A549 (cell line): ENCODE measurements around the gene PIK3R6. TPM values are rescaled to one million over a fixed set of nuclear protein-coding genes. Genes with fewer than 3 reads are reported as not detected.

Experiments
- ATAC-seq, 2 experiments: fragments of 200-7000 bp in 1 of 2; fragments of >200 bp in 1 of 2; cut with Nextera tagmentation in 1 of 2; cut with Tn5 transposase in 1 of 2; 3 replicates each; pipeline versions ENCODE4 v1.8.0 to v1.9.1; 2018 to 2020; ENCODE audit warnings: mild to moderate bottlenecking in 1 of 2, moderate library complexity in 1 of 2
- CTCF ChIA-PET: fragments of 300-600 bp; sonication (Branson Sonifier 250); formaldehyde crosslinking; extraction: SDS; loops from one replicate; lab custom pipeline; 2021; ENCODE audit warnings: antibody characterized with exemption, inconsistent platforms; lab: Yijun Ruan, JAX
- POLR2A ChIA-PET: fragments of 350-600 bp; formaldehyde crosslinking; extraction: SDS; loops from one replicate; lab custom pipeline; 2021; ENCODE audit warnings: antibody characterized with exemption, inconsistent platforms; lab: Yijun Ruan, JAX
- DNase-seq, 2 experiments: peaks; one replicate each; pipeline versions ENCODE4 v3.0.0 to v3.0.0-alpha.2; 2011 to 2016; ENCODE audit warnings: low read depth in 1 of 2, low spot score in 1 of 2
- FAIRE-seq: peaks from 2 replicates; lab custom pipeline; 2011; peaks lifted over from hg19 to GRCh38; lab: Jason Lieb, UNC
- H3K27ac ChIP-seq, 2 experiments: fragments of >200 bp; sonication (Bioruptor Twin); formaldehyde crosslinking; 3 replicates each; pipeline ENCODE4 v1.5.1; 2016 to 2017
- H3K4me1 ChIP-seq: fragments of >200 bp; sonication (Bioruptor Twin); formaldehyde crosslinking; 3 replicates; pipeline ENCODE4 v1.6.1; 2016
- H3K4me2 ChIP-seq: fragments of >200 bp; sonication (Bioruptor Twin); formaldehyde crosslinking; 3 replicates; pipeline ENCODE4 v1.6.1; 2016
- H3K4me3 ChIP-seq: fragments of >200 bp; sonication (Bioruptor Twin); formaldehyde crosslinking; 3 replicates; pipeline ENCODE4 v1.5.1; 2016
- H3K9me3 ChIP-seq: fragments of >200 bp; sonication (Bioruptor Twin); formaldehyde crosslinking; 3 replicates; pipeline ENCODE4 v1.6.1; 2016
- CBX2 ChIP-seq: fragments of 200-600 bp; sonication (generic); IDR thresholded peaks from 2 replicates; pipeline ENCODE4 v1.6.1; 2016; ENCODE audit warnings: low read depth, mild to moderate bottlenecking, borderline replicate concordance
- CBX8 ChIP-seq: fragments of 200-600 bp; sonication (generic); IDR thresholded peaks from 2 replicates; pipeline ENCODE4 v1.6.1; 2016
- CHD4 ChIP-seq: fragments of 200-600 bp; sonication (generic); IDR thresholded peaks from 2 replicates; pipeline ENCODE4 v1.6.1; 2016; ENCODE audit warnings: antibody characterized with exemption, mild to moderate bottlenecking, borderline replicate concordance
- EP300 ChIP-seq, 2 experiments: fragments of >200 bp; sonication (Bioruptor Twin); formaldehyde crosslinking; IDR thresholded peaks; 2 replicates in 1 of 2; 3 replicates in 1 of 2; pipeline ENCODE4 v1.6.1; 2016 to 2017
- ESRRA ChIP-seq: fragments of 150-350 bp; IDR thresholded peaks from 2 replicates; pipeline ENCODE4 v1.6.1; 2014; ENCODE audit warnings: mild to moderate bottlenecking, low read length, borderline replicate concordance
- FOSB ChIP-seq: fragments of 250-450 bp; sonication (Bioruptor Pico); IDR thresholded peaks from 2 replicates; pipeline ENCODE4 v1.5.0; 2020; ENCODE audit warnings: mild to moderate bottlenecking, moderate library complexity
- FOXS1 ChIP-seq: fragments of 250-450 bp; sonication (Bioruptor Pico); IDR thresholded peaks from 2 replicates; pipeline ENCODE4 v1.5.0; 2020; ENCODE audit warnings: mild to moderate bottlenecking, moderate library complexity
- GATA3 ChIP-seq: IDR thresholded peaks from 2 replicates; pipeline ENCODE4 v1.6.1; 2012; ENCODE audit warnings: borderline replicate concordance
- HEYL ChIP-seq: fragments of 250-450 bp; sonication (Bioruptor Pico); IDR thresholded peaks from 2 replicates; pipeline ENCODE4 v1.8.0; 2021; ENCODE audit warnings: mild to moderate bottlenecking, moderate library complexity
- HMGXB4 ChIP-seq: fragments of 250-450 bp; sonication (Bioruptor Pico); IDR thresholded peaks from 2 replicates; pipeline ENCODE4 v1.5.0; 2021; ENCODE audit warnings: mild to moderate bottlenecking, moderate library complexity, borderline replicate concordance
- HOXB5 ChIP-seq: fragments of 250-450 bp; sonication (Bioruptor Pico); IDR thresholded peaks from 2 replicates; pipeline ENCODE4 v1.5.0; 2020; ENCODE audit warnings: mild to moderate bottlenecking, moderate library complexity
- JUNB ChIP-seq: fragments of >200 bp; sonication (Bioruptor Twin); formaldehyde crosslinking; IDR thresholded peaks from 2 replicates; pipeline ENCODE4 v1.6.1; 2016
- MAZ ChIP-seq: fragments of 150-350 bp; IDR thresholded peaks from 2 replicates; pipeline ENCODE4 v1.6.1; 2014; ENCODE audit warnings: antibody characterized with exemption, low read depth, low read length, borderline replicate concordance
- NFE2L2 ChIP-seq: fragments of 150-350 bp; conservative IDR thresholded peaks from 2 replicates; pipeline ENCODE4 v1.6.1; 2014; ENCODE audit warnings: low read length
- NPAS2 ChIP-seq: fragments of 250-450 bp; sonication (Bioruptor Pico); IDR thresholded peaks from 2 replicates; pipeline ENCODE4 v1.8.0; 2022; ENCODE audit warnings: mild to moderate bottlenecking, moderate library complexity, borderline replicate concordance
- RARB ChIP-seq: fragments of 250-450 bp; sonication (Bioruptor Pico); IDR thresholded peaks from 2 replicates; pipeline ENCODE4 v1.8.0; 2021; ENCODE audit warnings: mild to moderate bottlenecking, moderate library complexity
- SMC3 ChIP-seq: fragments of >200 bp; sonication (Bioruptor Twin); formaldehyde crosslinking; IDR thresholded peaks from 3 replicates; pipeline ENCODE4 v1.6.1; 2018; ENCODE audit warnings: inconsistent platforms
- TFCP2L1 ChIP-seq: fragments of 250-450 bp; sonication (Bioruptor Pico); IDR thresholded peaks from 2 replicates; pipeline ENCODE4 v1.5.0; 2021; ENCODE audit warnings: mild to moderate bottlenecking
- USF2 ChIP-seq: fragments of 450-650 bp; IDR thresholded peaks from 2 replicates; pipeline ENCODE4 v1.6.1; 2014; ENCODE audit warnings: antibody characterized with exemption
- WGBS: methylation state at CpG from one replicate; pipeline ENCODE4 v1.1.6; 2017; ENCODE audit errors: missing lambda C conversion rate; 5-methylcytosine and 5-hydroxymethylcytosine counted together
- polyA plus RNA-seq, 4 experiments: library from polyadenylated mRNA; depleted of rRNA in 3 of 4; stranded (reverse); fragments of >200 nt; fragmentation: RNase III in 1 of 4; extraction: RNeasy Plus Mini Kit Qiagen cat#74134 plus additional on column Dnase treatment in 1 of 4; gene quantifications; 2 replicates in 3 of 4; 3 replicates in 1 of 4; pipeline ENCODE4 v1.2.3, GENCODE V29; 2011 to 2017
- TF ChIP-seq, protein P1 (sequence below): fragments of >200 bp; sonication (Bioruptor Twin); formaldehyde crosslinking; IDR thresholded peaks from 3 replicates; pipeline ENCODE4 v1.5.1; 2016
- TF ChIP-seq, protein P2 (sequence below): fragments of 150-350 bp; IDR thresholded peaks from 2 replicates; pipeline ENCODE4 v1.6.1; 2014; ENCODE audit warnings: low read depth, mild to moderate bottlenecking, low read length
- TF ChIP-seq, protein P3 (sequence below): fragments of 200-600 bp; sonication (generic); IDR thresholded peaks from 2 replicates; pipeline ENCODE4 v1.6.1; 2016; ENCODE audit warnings: antibody characterized with exemption, mild to moderate bottlenecking, moderate library complexity
- TF ChIP-seq, protein P4 (sequence below): IDR thresholded peaks from 2 replicates; pipeline ENCODE4 v1.6.1; 2012; ENCODE audit warnings: low read depth, borderline replicate concordance

PIK3R6 gene
- polyA plus RNA-seq, 2 of the 4 experiments (the other 2 are of a cell fraction), result not detected

- 18% methylated on average over 8 of the region's 8 CpGs for WGBS
- ChIA-PET CTCF (interaction anchor here (0.6 to 9.5 kb wide), 3 partner anchors 20 to 372 kb away, joined by 3 to 58 read pairs (median 9); no protein-coding TSS in a partner anchor), POLR2A (no interaction called here)
- FAIRE-seq (no peak), ATAC-seq (no peak), DNase-seq (no peak)
- H3K4me1 ChIP-seq, result no peaks in the 10 kb centered on the region
- H3K4me3 ChIP-seq, result no peak overlapping the region
- H3K27ac ChIP-seq, result no peak overlapping the region
- H3K4me2 ChIP-seq, result no peak overlapping the region
- no peak for TF ChIP-seq ESRRA
- no peak for TF ChIP-seq SMC3
- no peak for TF ChIP-seq FOSB (CRISPR knock-in tag)
- no peak for TF ChIP-seq GATA3
- no peak for TF ChIP-seq USF2
- H3K9me3 ChIP-seq, result peaks cover 36% of the 10 kb centered on the region
Measured at GRCh38 chr17:8914554-8914953, 47.1 kb upstream of the PIK3R6 start.

DNA sequence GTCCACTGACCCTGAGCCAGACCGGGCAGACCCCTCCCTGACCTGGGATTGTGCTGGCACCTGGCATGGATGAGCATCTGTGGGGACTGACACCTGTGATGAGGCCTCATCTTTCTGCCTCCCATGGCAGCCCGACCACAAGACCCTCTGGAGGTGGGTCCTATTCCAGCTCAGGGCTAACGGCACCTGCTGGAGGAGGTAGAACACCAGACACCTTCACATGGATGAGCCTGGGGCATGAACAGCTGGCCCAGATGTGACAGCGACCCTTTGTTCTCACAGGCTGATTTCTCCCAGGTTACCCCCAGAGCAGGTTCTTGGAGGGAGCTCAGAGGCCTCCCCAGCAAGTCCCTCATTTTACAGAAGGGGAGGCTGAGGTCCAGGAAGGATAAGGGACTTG, 46.4 kb upstream of the PIK3R6 start:
- H3K4me1 ChIP-seq, result no peaks in the 10 kb centered on the region

DNA sequence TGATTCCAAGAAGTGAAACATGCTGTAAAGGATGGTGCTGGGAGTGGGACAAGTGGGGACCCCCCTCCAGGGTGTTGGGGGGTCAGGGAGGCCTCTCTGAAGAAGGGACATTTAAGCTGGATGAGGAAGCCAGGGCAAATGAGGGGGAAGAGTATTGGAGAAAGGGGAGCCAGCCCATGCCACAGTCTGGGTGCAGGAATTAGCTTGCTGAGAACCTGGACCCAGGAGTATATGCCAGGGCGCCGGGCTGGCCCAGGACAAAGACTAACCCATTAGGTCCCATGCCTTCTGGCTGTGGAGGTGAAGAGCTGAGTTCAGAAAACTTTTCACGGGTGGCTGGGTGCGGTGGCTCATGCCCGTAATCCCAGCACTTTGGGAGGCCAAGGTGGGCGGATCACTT, 45.6 kb upstream of the PIK3R6 start:
- no peak overlapping the region for H3K27ac ChIP-seq
- ATAC-seq (no peak), FAIRE-seq (no peak), DNase-seq (no peak)
- POLR2A ChIA-PET, result no interaction called here
- H3K4me1 ChIP-seq, result no peaks in the 10 kb centered on the region
- no peak overlapping the region for H3K4me3 ChIP-seq
- CTCF ChIA-PET, result interaction anchor here (1.6 to 9.5 kb wide), 2 partner anchors 14 to 18 kb away, joined by 7 to 58 read pairs; no protein-coding TSS in a partner anchor
- 52% methylated on average over 6 of the region's 6 CpGs for WGBS
- no peak overlapping the region for H3K4me2 ChIP-seq
- H3K9me3 ChIP-seq, result peaks cover 22% of the 10 kb centered on the region
- TF ChIP-seq CHD4 (no peak), NFE2L2 (no peak), FOXS1 (CRISPR knock-in tag) (no peak), JUNB (no peak), USF2 (no peak), HEYL (no peak), TFCP2L1 (CRISPR knock-in tag) (no peak), CBX2 (no peak), RARB (no peak), EP300 (IDR thresholded peaks at IDR 0.05) (no peak), MAZ (no peak), CBX8 (no peak), HMGXB4 (CRISPR knock-in tag) (no peak), HOXB5 (CRISPR knock-in tag) (no peak)
- TF ChIP-seq, protein P1, sequence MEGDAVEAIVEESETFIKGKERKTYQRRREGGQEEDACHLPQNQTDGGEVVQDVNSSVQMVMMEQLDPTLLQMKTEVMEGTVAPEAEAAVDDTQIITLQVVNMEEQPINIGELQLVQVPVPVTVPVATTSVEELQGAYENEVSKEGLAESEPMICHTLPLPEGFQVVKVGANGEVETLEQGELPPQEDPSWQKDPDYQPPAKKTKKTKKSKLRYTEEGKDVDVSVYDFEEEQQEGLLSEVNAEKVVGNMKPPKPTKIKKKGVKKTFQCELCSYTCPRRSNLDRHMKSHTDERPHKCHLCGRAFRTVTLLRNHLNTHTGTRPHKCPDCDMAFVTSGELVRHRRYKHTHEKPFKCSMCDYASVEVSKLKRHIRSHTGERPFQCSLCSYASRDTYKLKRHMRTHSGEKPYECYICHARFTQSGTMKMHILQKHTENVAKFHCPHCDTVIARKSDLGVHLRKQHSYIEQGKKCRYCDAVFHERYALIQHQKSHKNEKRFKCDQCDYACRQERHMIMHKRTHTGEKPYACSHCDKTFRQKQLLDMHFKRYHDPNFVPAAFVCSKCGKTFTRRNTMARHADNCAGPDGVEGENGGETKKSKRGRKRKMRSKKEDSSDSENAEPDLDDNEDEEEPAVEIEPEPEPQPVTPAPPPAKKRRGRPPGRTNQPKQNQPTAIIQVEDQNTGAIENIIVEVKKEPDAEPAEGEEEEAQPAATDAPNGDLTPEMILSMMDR, result no peak
- TF ChIP-seq, protein P2, sequence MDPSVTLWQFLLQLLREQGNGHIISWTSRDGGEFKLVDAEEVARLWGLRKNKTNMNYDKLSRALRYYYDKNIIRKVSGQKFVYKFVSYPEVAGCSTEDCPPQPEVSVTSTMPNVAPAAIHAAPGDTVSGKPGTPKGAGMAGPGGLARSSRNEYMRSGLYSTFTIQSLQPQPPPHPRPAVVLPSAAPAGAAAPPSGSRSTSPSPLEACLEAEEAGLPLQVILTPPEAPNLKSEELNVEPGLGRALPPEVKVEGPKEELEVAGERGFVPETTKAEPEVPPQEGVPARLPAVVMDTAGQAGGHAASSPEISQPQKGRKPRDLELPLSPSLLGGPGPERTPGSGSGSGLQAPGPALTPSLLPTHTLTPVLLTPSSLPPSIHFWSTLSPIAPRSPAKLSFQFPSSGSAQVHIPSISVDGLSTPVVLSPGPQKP, result no peak
- TF ChIP-seq, protein P3, sequence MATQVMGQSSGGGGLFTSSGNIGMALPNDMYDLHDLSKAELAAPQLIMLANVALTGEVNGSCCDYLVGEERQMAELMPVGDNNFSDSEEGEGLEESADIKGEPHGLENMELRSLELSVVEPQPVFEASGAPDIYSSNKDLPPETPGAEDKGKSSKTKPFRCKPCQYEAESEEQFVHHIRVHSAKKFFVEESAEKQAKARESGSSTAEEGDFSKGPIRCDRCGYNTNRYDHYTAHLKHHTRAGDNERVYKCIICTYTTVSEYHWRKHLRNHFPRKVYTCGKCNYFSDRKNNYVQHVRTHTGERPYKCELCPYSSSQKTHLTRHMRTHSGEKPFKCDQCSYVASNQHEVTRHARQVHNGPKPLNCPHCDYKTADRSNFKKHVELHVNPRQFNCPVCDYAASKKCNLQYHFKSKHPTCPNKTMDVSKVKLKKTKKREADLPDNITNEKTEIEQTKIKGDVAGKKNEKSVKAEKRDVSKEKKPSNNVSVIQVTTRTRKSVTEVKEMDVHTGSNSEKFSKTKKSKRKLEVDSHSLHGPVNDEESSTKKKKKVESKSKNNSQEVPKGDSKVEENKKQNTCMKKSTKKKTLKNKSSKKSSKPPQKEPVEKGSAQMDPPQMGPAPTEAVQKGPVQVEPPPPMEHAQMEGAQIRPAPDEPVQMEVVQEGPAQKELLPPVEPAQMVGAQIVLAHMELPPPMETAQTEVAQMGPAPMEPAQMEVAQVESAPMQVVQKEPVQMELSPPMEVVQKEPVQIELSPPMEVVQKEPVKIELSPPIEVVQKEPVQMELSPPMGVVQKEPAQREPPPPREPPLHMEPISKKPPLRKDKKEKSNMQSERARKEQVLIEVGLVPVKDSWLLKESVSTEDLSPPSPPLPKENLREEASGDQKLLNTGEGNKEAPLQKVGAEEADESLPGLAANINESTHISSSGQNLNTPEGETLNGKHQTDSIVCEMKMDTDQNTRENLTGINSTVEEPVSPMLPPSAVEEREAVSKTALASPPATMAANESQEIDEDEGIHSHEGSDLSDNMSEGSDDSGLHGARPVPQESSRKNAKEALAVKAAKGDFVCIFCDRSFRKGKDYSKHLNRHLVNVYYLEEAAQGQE, result no peak
- TF ChIP-seq, protein P4, sequence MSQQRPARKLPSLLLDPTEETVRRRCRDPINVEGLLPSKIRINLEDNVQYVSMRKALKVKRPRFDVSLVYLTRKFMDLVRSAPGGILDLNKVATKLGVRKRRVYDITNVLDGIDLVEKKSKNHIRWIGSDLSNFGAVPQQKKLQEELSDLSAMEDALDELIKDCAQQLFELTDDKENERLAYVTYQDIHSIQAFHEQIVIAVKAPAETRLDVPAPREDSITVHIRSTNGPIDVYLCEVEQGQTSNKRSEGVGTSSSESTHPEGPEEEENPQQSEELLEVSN, result no peak

More for the DNA sequence above, 46.4 kb upstream of the PIK3R6 start:
- CTCF ChIA-PET, result interaction anchor here (1.9 to 9.5 kb wide), 2 partner anchors 19 to 25 kb away, joined by 9 to 58 read pairs; no protein-coding TSS in a partner anchor
- Histone ChIP-seq H3K4me2 (no peak overlapping the region), H3K4me3 (no peak overlapping the region), H3K27ac (no peak overlapping the region), H3K9me3 (peaks cover 30% of the 10 kb centered on the region)
- POLR2A ChIA-PET, result no interaction called here
- FAIRE-seq (no peak), ATAC-seq (no peak), DNase-seq (no peak)
- TF ChIP-seq NPAS2 (CRISPR knock-in tag) (no peak), CBX8 (no peak)
- 13% methylated on average over 3 of the region's 4 CpGs for WGBS
